Measurements from ENCODE around the gene MAZ. TPM values are rescaled to one million over a fixed set of nuclear protein-coding genes. Genes with fewer than 3 reads are reported as not detected.

The MAZ gene
- total and polyA plus RNA-seq, 2 experiments from 2014 or later = 132 to 190 TPM

GRCh38 chr16:29841631-29842030 is 35.3 kb downstream of the MAZ start:
- Histone ChIP-seq H3K27ac (no peak overlapping the region), H2AFZ (no peak overlapping the region), H3K4me1 (ENCODE audit: insufficient read depth) (no peaks in the 10 kb centered on the region), H3K9me2 (replicated peaks; ENCODE audit: insufficient read depth) (no peaks in the 10 kb centered on the region), H3K9me3 (ENCODE audit: low read depth) (no peaks in the 10 kb centered on the region), H3K4me2 (no peak overlapping the region), H3K79me2 (no peaks in the 10 kb centered on the region), H3K36me3 (replicated peaks; ENCODE audit: insufficient read depth, low read depth) (no peaks in the 10 kb centered on the region), H3K4me3 (no peak overlapping the region), H4K20me1 (ENCODE audit: insufficient read depth, poor library complexity, severe bottlenecking) (no peaks in the 10 kb centered on the region), H3K27me3 (no peaks in the 10 kb centered on the region)
- DNase-seq (ENCODE audit: low spot score) = no peak
- TF ChIP-seq EZH2phosphoT487 (IDR thresholded peaks at IDR 0.05; ENCODE audit: low read depth, severe bottlenecking, unreplicated experiment) = no peak
- no peak for TF ChIP-seq EZH2 (IDR thresholded peaks at IDR 0.05; ENCODE audit: borderline replicate concordance)
- 96% methylated on average over 23 of the region's 23 CpGs for WGBS (ENCODE audit: low lambda C conversion rate, missing lambda C conversion rate)

DNA sequence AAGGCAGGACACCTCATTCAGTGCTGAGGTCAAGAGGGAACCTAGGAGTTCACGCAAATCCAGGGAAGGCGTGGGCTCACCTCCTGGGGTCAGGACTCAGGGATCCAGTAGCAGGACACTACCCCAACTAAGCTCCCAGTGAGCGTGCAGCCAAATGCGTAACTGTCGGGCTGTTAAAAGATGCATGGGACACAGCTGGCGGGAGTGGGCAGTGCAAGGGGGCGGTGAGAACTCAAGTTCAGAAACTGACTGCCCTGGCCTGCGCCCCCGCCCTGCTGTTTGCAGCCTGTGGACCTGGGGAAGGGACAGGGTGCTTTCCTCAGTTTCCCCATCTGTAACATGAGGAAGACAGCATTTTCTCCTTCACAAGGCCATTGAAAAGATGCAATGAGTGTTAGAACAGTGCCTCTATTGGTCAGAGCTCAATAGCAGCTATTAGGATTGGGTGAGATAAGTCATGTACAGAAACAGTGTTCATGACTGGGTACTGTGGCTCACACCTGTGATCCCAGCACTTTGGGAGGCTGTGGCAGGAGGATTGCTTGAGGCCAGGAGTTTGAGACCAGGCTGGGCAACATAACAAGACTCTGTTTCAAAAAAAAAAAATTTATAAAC is 36.5 kb downstream of the MAZ start:
- no peak for TF ChIP-seq EZH2 (IDR thresholded peaks at IDR 0.05; ENCODE audit: borderline replicate concordance)
- TF ChIP-seq, protein P1, sequence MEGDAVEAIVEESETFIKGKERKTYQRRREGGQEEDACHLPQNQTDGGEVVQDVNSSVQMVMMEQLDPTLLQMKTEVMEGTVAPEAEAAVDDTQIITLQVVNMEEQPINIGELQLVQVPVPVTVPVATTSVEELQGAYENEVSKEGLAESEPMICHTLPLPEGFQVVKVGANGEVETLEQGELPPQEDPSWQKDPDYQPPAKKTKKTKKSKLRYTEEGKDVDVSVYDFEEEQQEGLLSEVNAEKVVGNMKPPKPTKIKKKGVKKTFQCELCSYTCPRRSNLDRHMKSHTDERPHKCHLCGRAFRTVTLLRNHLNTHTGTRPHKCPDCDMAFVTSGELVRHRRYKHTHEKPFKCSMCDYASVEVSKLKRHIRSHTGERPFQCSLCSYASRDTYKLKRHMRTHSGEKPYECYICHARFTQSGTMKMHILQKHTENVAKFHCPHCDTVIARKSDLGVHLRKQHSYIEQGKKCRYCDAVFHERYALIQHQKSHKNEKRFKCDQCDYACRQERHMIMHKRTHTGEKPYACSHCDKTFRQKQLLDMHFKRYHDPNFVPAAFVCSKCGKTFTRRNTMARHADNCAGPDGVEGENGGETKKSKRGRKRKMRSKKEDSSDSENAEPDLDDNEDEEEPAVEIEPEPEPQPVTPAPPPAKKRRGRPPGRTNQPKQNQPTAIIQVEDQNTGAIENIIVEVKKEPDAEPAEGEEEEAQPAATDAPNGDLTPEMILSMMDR (IDR thresholded peaks at IDR 0.05; ENCODE audit: poor library complexity) = peak; percentile 12
- TF ChIP-seq EZH2phosphoT487 (IDR thresholded peaks at IDR 0.05; ENCODE audit: low read depth, severe bottlenecking, unreplicated experiment) = no peak
- H3K9me2 ChIP-seq (replicated peaks; ENCODE audit: insufficient read depth) = no peaks in the 10 kb centered on the region
- H3K4me1 ChIP-seq (ENCODE audit: insufficient read depth) = no peaks in the 10 kb centered on the region
- H4K20me1 ChIP-seq (ENCODE audit: insufficient read depth, poor library complexity, severe bottlenecking) = no peaks in the 10 kb centered on the region
- no peak overlapping the region for H3K4me3 ChIP-seq
- no peaks in the 10 kb centered on the region for H3K27me3 ChIP-seq
- H3K79me2 ChIP-seq = no peaks in the 10 kb centered on the region
- H3K9me3 ChIP-seq (ENCODE audit: low read depth) = no peaks in the 10 kb centered on the region
- no peak overlapping the region for H2AFZ ChIP-seq
- H3K4me2 ChIP-seq = no peak overlapping the region
- WGBS (ENCODE audit: low lambda C conversion rate, missing lambda C conversion rate) = 84% methylated on average over 9 of the region's 9 CpGs
- H3K27ac ChIP-seq = no peak overlapping the region
- H3K36me3 ChIP-seq (replicated peaks; ENCODE audit: insufficient read depth, low read depth) = no peaks in the 10 kb centered on the region
- no peak for DNase-seq (ENCODE audit: low spot score)

DNA sequence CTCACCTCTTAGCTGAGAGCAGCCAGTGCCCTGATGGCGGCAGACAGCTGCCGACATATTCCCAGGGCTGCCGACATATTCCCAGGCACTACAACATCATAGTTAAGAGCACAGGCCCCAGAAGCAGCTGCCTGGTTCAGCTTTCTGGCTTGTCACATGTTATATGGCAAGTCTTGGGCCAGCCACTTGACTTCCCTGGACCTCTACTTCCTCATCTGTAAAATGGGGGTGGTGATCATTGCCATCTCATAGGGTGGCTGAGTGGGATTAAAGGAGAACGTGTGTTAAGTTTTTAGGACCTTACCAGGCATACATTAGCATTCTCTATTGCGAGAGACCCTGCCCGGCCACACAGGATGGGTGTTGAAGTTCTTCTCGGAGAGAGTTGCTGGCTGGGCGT is 37.6 kb downstream of the MAZ start:
- 93% methylated on average over 8 of the region's 8 CpGs for WGBS (ENCODE audit: low lambda C conversion rate, missing lambda C conversion rate)
- Histone ChIP-seq H3K4me3 (no peak overlapping the region), H3K9me3 (ENCODE audit: low read depth) (no peaks in the 10 kb centered on the region), H3K4me1 (ENCODE audit: insufficient read depth) (no peaks in the 10 kb centered on the region), H3K9me2 (replicated peaks; ENCODE audit: insufficient read depth) (no peaks in the 10 kb centered on the region), H4K20me1 (ENCODE audit: insufficient read depth, poor library complexity, severe bottlenecking) (no peaks in the 10 kb centered on the region), H3K36me3 (replicated peaks; ENCODE audit: insufficient read depth, low read depth) (no peaks in the 10 kb centered on the region), H2AFZ (no peak overlapping the region), H3K27me3 (no peaks in the 10 kb centered on the region), H3K4me2 (no peak overlapping the region), H3K79me2 (no peaks in the 10 kb centered on the region), H3K27ac (no peak overlapping the region)
- TF ChIP-seq EZH2 (IDR thresholded peaks at IDR 0.05; ENCODE audit: borderline replicate concordance) (no peak), EZH2phosphoT487 (IDR thresholded peaks at IDR 0.05; ENCODE audit: low read depth, severe bottlenecking, unreplicated experiment) (no peak)
- TF ChIP-seq, protein P1 (IDR thresholded peaks at IDR 0.05; ENCODE audit: poor library complexity) = no peak
- no peak for DNase-seq (ENCODE audit: low spot score)

DNA sequence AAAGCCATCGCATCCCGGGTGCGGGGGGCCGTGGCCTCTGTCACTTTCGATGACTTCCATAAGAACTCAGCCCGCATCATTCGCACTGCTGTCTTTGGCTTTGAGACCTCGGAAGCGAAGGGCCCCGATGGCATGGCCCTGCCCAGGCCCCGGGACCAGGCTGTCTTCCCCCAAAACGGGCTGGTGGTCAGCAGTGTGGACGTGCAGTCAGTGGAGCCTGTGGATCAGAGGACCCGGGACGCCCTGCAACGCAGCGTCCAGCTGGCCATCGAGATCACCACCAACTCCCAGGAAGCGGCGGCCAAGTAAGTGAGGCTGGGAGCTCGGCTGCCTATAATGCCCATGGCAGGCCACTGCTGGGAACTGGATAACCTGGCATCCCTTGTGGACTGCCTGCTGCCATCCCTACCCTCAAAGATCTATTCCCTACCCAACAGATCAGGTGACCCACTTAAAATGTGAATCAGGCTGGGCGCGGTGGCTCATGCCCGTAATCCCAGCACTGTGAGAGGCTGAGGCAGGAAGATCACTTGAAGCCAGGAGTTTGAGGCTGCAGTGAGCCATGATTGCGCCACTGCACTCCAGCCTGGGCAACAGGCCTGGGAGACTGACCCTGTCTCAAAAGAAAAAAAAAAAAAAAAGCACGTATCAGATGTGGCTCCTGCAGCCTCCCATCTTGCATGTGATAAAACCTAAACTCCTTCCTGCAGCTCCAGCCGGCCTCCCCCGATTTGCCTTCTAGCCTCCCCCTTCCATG is 38.4 kb downstream of the MAZ start:
- Histone ChIP-seq H3K4me1 (ENCODE audit: insufficient read depth) (no peaks in the 10 kb centered on the region), H3K27ac (no peak overlapping the region), H4K20me1 (ENCODE audit: insufficient read depth, poor library complexity, severe bottlenecking) (no peaks in the 10 kb centered on the region), H3K9me2 (replicated peaks; ENCODE audit: insufficient read depth) (no peaks in the 10 kb centered on the region), H3K4me2 (no peak overlapping the region), H3K27me3 (no peaks in the 10 kb centered on the region), H3K36me3 (replicated peaks; ENCODE audit: insufficient read depth, low read depth) (no peaks in the 10 kb centered on the region), H2AFZ (no peak overlapping the region), H3K9me3 (ENCODE audit: low read depth) (no peaks in the 10 kb centered on the region), H3K79me2 (no peaks in the 10 kb centered on the region), H3K4me3 (no peak overlapping the region)
- WGBS (ENCODE audit: low lambda C conversion rate, missing lambda C conversion rate) = 90% methylated on average over 28 of the region's 28 CpGs
- DNase-seq (ENCODE audit: low spot score) = peak; percentile 3
- TF ChIP-seq EZH2phosphoT487 (IDR thresholded peaks at IDR 0.05; ENCODE audit: low read depth, severe bottlenecking, unreplicated experiment) = no peak

Measured in hepatocyte (in vitro differentiated cells).